Cardiac muscle cell (in vitro differentiated cells and primary cell): ENCODE data around the gene OPRM1. TPM values are rescaled to one million over a fixed set of nuclear protein-coding genes. Genes with fewer than 3 reads are reported as not detected.

Source experiments
- DNase-seq, 2 donors: peaks; one replicate each; pipeline versions ENCODE4 v3.0.0 to v3.0.0-alpha.2; 2010 to 2017; ENCODE audit warnings: low read depth in 1 of 2, low spot score in 1 of 2
- H3K27ac ChIP-seq: fragments of 200-600 bp; sonication (generic); 2 replicates; pipeline ENCODE4 v1.5.1; 2016
- H3K27me3 ChIP-seq: fragments of 200-600 bp; sonication (generic); 2 replicates; pipeline ENCODE4 v1.6.0; 2016; ENCODE audit warnings: control low read depth
- H3K36me3 ChIP-seq: fragments of 200-600 bp; sonication (generic); 2 replicates; pipeline ENCODE4 v1.5.1; 2016; ENCODE audit warnings: control low read depth
- H3K4me1 ChIP-seq: fragments of 200-600 bp; sonication (generic); 2 replicates; pipeline ENCODE4 v1.8.1; 2017; ENCODE audit warnings: low read depth, mild to moderate bottlenecking, mixed run types
- H3K4me3 ChIP-seq: fragments of 200-600 bp; sonication (generic); 2 replicates; pipeline ENCODE4 v1.5.1; 2016; ENCODE audit warnings: mild to moderate bottlenecking
- H3K9me3 ChIP-seq: fragments of 200-600 bp; sonication (generic); 2 replicates; pipeline ENCODE4 v1.5.1; 2017; ENCODE audit warnings: low read depth, mild to moderate bottlenecking, control low read depth
- CTCF ChIP-seq: IDR thresholded peaks from 2 replicates; pipeline ENCODE4 v1.5.1; 2012; ENCODE audit warnings: low read depth, mild to moderate bottlenecking, low read length
- polyA plus RNA-seq: library from polyadenylated mRNA; unstranded; fragments of >200 nt; fragmentation: Nextera tagmentation; extraction: Ambion mirVana; gene quantifications from 2 replicates; pipeline ENCODE4 v1.2.1, GENCODE V29; 2016
- total RNA-seq: library from RNA; depleted of rRNA; stranded (reverse); fragments of >200 nt; gene quantifications from 2 replicates; pipeline ENCODE4 v1.2.3, GENCODE V29; 2016

The OPRM1 gene
- total and polyA plus RNA-seq, 2 experiments from 2014 or later, result not detected

GRCh38 chr6:154230393-154230792 is 191.4 kb downstream of the OPRM1 start:
- H3K4me3 ChIP-seq, result no peak overlapping the region
- DNase-seq, result no peak
- no peaks in the 10 kb centered on the region for H3K4me1 ChIP-seq
- no peak for TF ChIP-seq CTCF
- no peaks in the 10 kb centered on the region for H3K27me3 ChIP-seq
- H3K9me3 ChIP-seq, result no peaks in the 10 kb centered on the region
- H3K27ac ChIP-seq, result no peak overlapping the region
- no peaks in the 10 kb centered on the region for H3K36me3 ChIP-seq

- H3K4me1 ChIP-seq, result no peaks in the 10 kb centered on the region
- DNase-seq, result no peak
- no peaks in the 10 kb centered on the region for H3K9me3 ChIP-seq
- H3K27me3 ChIP-seq, result no peaks in the 10 kb centered on the region
- H3K36me3 ChIP-seq, result no peaks in the 10 kb centered on the region
- no peak overlapping the region for H3K27ac ChIP-seq
- TF ChIP-seq CTCF, result no peak
- no peak overlapping the region for H3K4me3 ChIP-seq
Measured at GRCh38 chr6:154230910-154231595, 192.0 kb downstream of the OPRM1 start.

GRCh38 chr6:154232013-154232910 is 193.2 kb downstream of the OPRM1 start:
- Histone ChIP-seq H3K27me3 (no peaks in the 10 kb centered on the region), H3K36me3 (no peaks in the 10 kb centered on the region), H3K4me1 (no peaks in the 10 kb centered on the region), H3K4me3 (no peak overlapping the region), H3K9me3 (no peaks in the 10 kb centered on the region), H3K27ac (no peak overlapping the region)
- no peak for DNase-seq
- no peak for TF ChIP-seq CTCF

- Histone ChIP-seq H3K4me3 (no peak overlapping the region), H3K4me1 (no peaks in the 10 kb centered on the region), H3K36me3 (no peaks in the 10 kb centered on the region), H3K27me3 (no peaks in the 10 kb centered on the region), H3K27ac (no peak overlapping the region), H3K9me3 (no peaks in the 10 kb centered on the region)
- no peak for TF ChIP-seq CTCF
- DNase-seq, result no peak
Measured at GRCh38 chr6:154233383-154233782, 194.3 kb downstream of the OPRM1 start.

- DNase-seq, result no peak
- Histone ChIP-seq H3K27me3 (no peaks in the 10 kb centered on the region), H3K9me3 (no peaks in the 10 kb centered on the region), H3K27ac (no peak overlapping the region), H3K4me3 (no peak overlapping the region), H3K36me3 (no peaks in the 10 kb centered on the region), H3K4me1 (no peaks in the 10 kb centered on the region)
- TF ChIP-seq CTCF, result no peak
Measured at GRCh38 chr6:154234019-154234772, 195.2 kb downstream of the OPRM1 start.
